ENCODE results near the gene RAB11A.

The RAB11A gene

DNA sequence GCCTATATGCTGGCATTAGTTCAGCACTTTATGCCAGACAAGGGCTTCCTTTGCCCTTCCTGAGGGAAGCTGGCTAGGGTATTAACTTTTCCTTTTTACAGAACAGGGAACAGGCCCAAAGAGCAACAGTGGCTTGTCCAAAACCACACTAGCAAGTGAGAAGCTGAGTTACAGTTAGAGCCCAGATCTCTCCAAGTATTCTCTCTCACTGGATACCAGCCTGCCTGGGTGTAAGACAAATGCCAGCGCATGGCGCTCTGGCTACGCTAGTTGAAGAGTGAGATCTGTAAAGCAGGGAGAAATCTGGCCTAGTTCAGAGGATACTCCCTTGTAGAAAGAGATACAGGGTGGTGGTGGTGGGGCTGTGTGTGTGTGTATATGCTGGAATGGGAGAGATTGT is 38.4 kb downstream of the RAB11A start:
- no peak for TF ChIP-seq EZH2phosphoT487 (IDR thresholded peaks at IDR 0.05; ENCODE audit: borderline replicate concordance)
- TF ChIP-seq, protein P1, sequence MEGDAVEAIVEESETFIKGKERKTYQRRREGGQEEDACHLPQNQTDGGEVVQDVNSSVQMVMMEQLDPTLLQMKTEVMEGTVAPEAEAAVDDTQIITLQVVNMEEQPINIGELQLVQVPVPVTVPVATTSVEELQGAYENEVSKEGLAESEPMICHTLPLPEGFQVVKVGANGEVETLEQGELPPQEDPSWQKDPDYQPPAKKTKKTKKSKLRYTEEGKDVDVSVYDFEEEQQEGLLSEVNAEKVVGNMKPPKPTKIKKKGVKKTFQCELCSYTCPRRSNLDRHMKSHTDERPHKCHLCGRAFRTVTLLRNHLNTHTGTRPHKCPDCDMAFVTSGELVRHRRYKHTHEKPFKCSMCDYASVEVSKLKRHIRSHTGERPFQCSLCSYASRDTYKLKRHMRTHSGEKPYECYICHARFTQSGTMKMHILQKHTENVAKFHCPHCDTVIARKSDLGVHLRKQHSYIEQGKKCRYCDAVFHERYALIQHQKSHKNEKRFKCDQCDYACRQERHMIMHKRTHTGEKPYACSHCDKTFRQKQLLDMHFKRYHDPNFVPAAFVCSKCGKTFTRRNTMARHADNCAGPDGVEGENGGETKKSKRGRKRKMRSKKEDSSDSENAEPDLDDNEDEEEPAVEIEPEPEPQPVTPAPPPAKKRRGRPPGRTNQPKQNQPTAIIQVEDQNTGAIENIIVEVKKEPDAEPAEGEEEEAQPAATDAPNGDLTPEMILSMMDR (conservative IDR thresholded peaks at IDR 0.05; ENCODE audit: low read length): no peak
- Histone ChIP-seq H3F3A (ENCODE audit: low read depth) (no peaks in the 10 kb centered on the region), H3K9me2 (replicated peaks; ENCODE audit: low read depth, low read length) (no peaks in the 10 kb centered on the region), H3K36me3 (ENCODE audit: insufficient read depth, low read length) (peaks cover 37% of the 10 kb centered on the region; the same call in 1 of the 2 replicates), H3K4me1 (ENCODE audit: insufficient read depth, low read length, poor library complexity, severe bottlenecking) (peaks cover 4% of the 10 kb centered on the region), H2AFZ (ENCODE audit: low read length) (no peak overlapping the region), H3K27me3 (ENCODE audit: insufficient read depth, low read length, poor library complexity, severe bottlenecking) (no peaks in the 10 kb centered on the region), H3K4me2 (ENCODE audit: low read depth, low read length, poor library complexity, severe bottlenecking) (no peak overlapping the region), H3K9me3 (ENCODE audit: insufficient read depth, low read depth, low read length) (no peaks in the 10 kb centered on the region), H3K4me3 (ENCODE audit: low read length, poor library complexity, severe bottlenecking) (no peak overlapping the region), H4K20me1 (ENCODE audit: insufficient read depth, low read length, poor library complexity, severe bottlenecking) (no peaks in the 10 kb centered on the region), H3K9ac (ENCODE audit: low read depth, low read length, poor library complexity, severe bottlenecking) (no peak overlapping the region), H3K79me2 (ENCODE audit: insufficient read depth, low read length) (no peaks in the 10 kb centered on the region)

DNA sequence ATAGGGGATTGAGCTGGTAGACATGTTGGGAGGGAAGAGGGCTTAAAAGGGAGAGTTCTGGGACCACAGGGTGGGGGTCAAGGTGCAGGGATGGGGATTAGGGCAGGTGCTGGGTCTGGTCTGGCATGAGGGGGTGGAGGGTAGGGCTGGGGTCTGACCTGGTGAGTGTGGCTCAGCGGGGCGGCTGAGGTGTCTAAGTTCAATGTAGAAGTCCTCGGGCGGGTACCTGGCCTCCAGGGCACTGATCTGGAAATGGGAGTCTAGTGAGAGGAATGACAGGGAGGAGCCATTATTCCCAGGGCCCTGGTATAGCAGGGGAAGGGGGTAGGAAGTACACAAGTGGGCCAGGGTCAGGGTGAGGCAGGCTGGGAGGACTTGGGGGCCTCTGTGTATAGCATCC is 39.6 kb downstream of the RAB11A start:
- Histone ChIP-seq H2AFZ (ENCODE audit: low read length) (no peak overlapping the region), H3F3A (ENCODE audit: low read depth) (no peaks in the 10 kb centered on the region), H3K79me2 (ENCODE audit: insufficient read depth, low read length) (no peaks in the 10 kb centered on the region), H3K9me3 (ENCODE audit: insufficient read depth, low read depth, low read length) (no peaks in the 10 kb centered on the region), H3K4me2 (ENCODE audit: low read depth, low read length, poor library complexity, severe bottlenecking) (no peak overlapping the region), H3K27me3 (ENCODE audit: insufficient read depth, low read length, poor library complexity, severe bottlenecking) (no peaks in the 10 kb centered on the region), H3K36me3 (ENCODE audit: insufficient read depth, low read length) (peaks cover 33% of the 10 kb centered on the region; the same call in 1 of the 2 replicates), H4K20me1 (ENCODE audit: insufficient read depth, low read length, poor library complexity, severe bottlenecking) (no peaks in the 10 kb centered on the region), H3K4me3 (ENCODE audit: low read length, poor library complexity, severe bottlenecking) (no peak overlapping the region), H3K9me2 (replicated peaks; ENCODE audit: low read depth, low read length) (no peaks in the 10 kb centered on the region), H3K4me1 (ENCODE audit: insufficient read depth, low read length, poor library complexity, severe bottlenecking) (no peaks in the 10 kb centered on the region), H3K9ac (ENCODE audit: low read depth, low read length, poor library complexity, severe bottlenecking) (no peak overlapping the region)
- TF ChIP-seq, protein P1 (conservative IDR thresholded peaks at IDR 0.05; ENCODE audit: low read length): no peak

DNA sequence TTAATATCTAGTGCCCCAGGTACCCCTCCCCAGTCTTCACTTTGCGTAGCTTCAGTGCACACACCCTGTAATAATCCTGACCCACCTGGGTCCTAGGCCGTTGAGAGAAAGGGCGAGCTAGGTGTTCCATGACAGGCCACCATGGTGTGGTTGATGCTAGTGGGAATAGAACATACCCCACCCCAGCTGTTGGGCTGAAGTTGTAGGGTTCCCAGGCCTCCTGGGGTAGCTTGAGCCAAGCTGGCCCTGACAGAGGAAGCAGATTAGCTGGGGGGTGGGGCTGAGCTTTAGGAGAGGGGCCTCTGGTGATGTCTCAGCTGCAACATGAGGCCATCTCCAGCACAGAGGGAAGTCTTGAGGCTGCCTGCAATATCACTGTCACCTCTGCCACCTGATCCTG is 40.5 kb downstream of the RAB11A start:
- H3K9me2 ChIP-seq (replicated peaks; ENCODE audit: low read depth, low read length): no peaks in the 10 kb centered on the region
- TF ChIP-seq, protein P1 (conservative IDR thresholded peaks at IDR 0.05; ENCODE audit: low read length): no peak
- TF ChIP-seq EZH2phosphoT487 (IDR thresholded peaks at IDR 0.05; ENCODE audit: borderline replicate concordance): no peak
- H3K9ac ChIP-seq (ENCODE audit: low read depth, low read length, poor library complexity, severe bottlenecking): no peak overlapping the region
- H3K9me3 ChIP-seq (ENCODE audit: insufficient read depth, low read depth, low read length): no peaks in the 10 kb centered on the region
- H3K4me3 ChIP-seq (ENCODE audit: low read length, poor library complexity, severe bottlenecking): no peak overlapping the region
- H3K27me3 ChIP-seq (ENCODE audit: insufficient read depth, low read length, poor library complexity, severe bottlenecking): no peaks in the 10 kb centered on the region
- H2AFZ ChIP-seq (ENCODE audit: low read length): no peak overlapping the region
- peaks cover 28% of the 10 kb centered on the region; the same call in 1 of the 2 replicates for H3K36me3 ChIP-seq (ENCODE audit: insufficient read depth, low read length)
- H3K4me2 ChIP-seq (ENCODE audit: low read depth, low read length, poor library complexity, severe bottlenecking): no peak overlapping the region
- no peaks in the 10 kb centered on the region for H3K79me2 ChIP-seq (ENCODE audit: insufficient read depth, low read length)
- H3K4me1 ChIP-seq (ENCODE audit: insufficient read depth, low read length, poor library complexity, severe bottlenecking): no peaks in the 10 kb centered on the region
- no peaks in the 10 kb centered on the region for H3F3A ChIP-seq (ENCODE audit: low read depth)
- H4K20me1 ChIP-seq (ENCODE audit: insufficient read depth, low read length, poor library complexity, severe bottlenecking): no peaks in the 10 kb centered on the region
